Lung (tissue), 12 donors: ENCODE data around the gene ERMARD. TPM values are rescaled to one million over a fixed set of nuclear protein-coding genes. Genes with fewer than 3 reads are reported as not detected.

Source experiments
- ATAC-seq: fragments of 200-7000 bp; cut with Tn5 transposase; one replicate; pipeline ENCODE4 v1.9.1; 2020; ENCODE audit warnings: moderate number of reproducible peaks; ENCODE audit not compliant: insufficient read depth, low FRiP score
- DNase-seq, 3 donors: peaks; one replicate each; pipeline ENCODE4 v3.0.0-alpha.2; 2013 to 2017
- H3K27ac ChIP-seq, 2 donors: one replicate each; pipeline ENCODE4 v1.5.1; 2013; ENCODE audit warnings: mild to moderate bottlenecking in 2 of 2, moderate library complexity in 2 of 2, control low read depth in 1 of 2, inconsistent platforms in 1 of 2, low read depth in 1 of 2, low read length in 1 of 2
- H3K27me3 ChIP-seq, 3 donors: one replicate each; pipeline ENCODE4 v1.5.1; 2013; ENCODE audit warnings: low read length in 2 of 3; ENCODE audit not compliant: control insufficient read depth in 3 of 3, insufficient read depth in 3 of 3
- H3K36me3 ChIP-seq, 4 donors: one replicate each; pipeline ENCODE4 v1.5.1; 2013; ENCODE audit warnings: low read length in 4 of 4, mild to moderate bottlenecking in 1 of 4, moderate library complexity in 1 of 4; ENCODE audit not compliant: control insufficient read depth in 4 of 4, insufficient read depth in 4 of 4
- H3K4me1 ChIP-seq, 5 donors: one replicate each; pipeline ENCODE4 v1.5.1; 2013; ENCODE audit warnings: low read length in 5 of 5, mild to moderate bottlenecking in 2 of 5, moderate library complexity in 1 of 5; ENCODE audit not compliant: control insufficient read depth in 5 of 5, insufficient read depth in 5 of 5
- H3K4me3 ChIP-seq: one replicate; pipeline ENCODE4 v1.5.1; 2013; ENCODE audit warnings: mild to moderate bottlenecking, control low read depth, moderate library complexity
- H3K9ac ChIP-seq, 2 donors: one replicate each; pipeline ENCODE4 v1.5.1; 2013; ENCODE audit warnings: low read length in 2 of 2, control low read depth in 1 of 2; ENCODE audit not compliant: insufficient read depth in 1 of 2
- H3K9me3 ChIP-seq, 4 donors: one replicate each; pipeline ENCODE4 v1.5.1; 2013; ENCODE audit warnings: low read length in 3 of 4, mild to moderate bottlenecking in 1 of 4, moderate library complexity in 1 of 4; ENCODE audit not compliant: control insufficient read depth in 4 of 4, insufficient read depth in 3 of 4
- WGBS, 2 donors: extraction: QIAGEN DNeasy Blood & Tissue Kit; methylation state at CpG; one replicate each; pipeline ENCODE4 v1.1.7; 2013; 5-methylcytosine and 5-hydroxymethylcytosine counted together
- polyA plus RNA-seq, 2 donors: library from polyadenylated mRNA; stranded (reverse); fragments of 200-250 nt; gene quantifications; one replicate each; pipeline ENCODE4 v1.2.1, GENCODE V29; 2013
- total RNA-seq, 2 donors: library from RNA; depleted of rRNA in 1 of 2; stranded (reverse); fragments of >200 nt in 1 of 2; gene quantifications; one replicate each; pipeline ENCODE4 v1.2.1, GENCODE V29; 2014 to 2021
- TF ChIP-seq, protein P1 (sequence below): IDR thresholded peaks from 2 replicates; pipeline ENCODE4 v1.5.1; 2012; ENCODE audit warnings: mild to moderate bottlenecking; ENCODE audit errors: control extremely low read depth, extremely low read depth
- donor health status: control.
- donor health status: control.
- donor health status: Bipolar disorder and iron deficiency.
- donor health status: healthy.
- donor health status: DM: yes; HTN: yes; CAD: no.

The ERMARD gene
- total and polyA plus RNA-seq, 4 donors, result 18.7 to 55.3 (median 32.9) TPM

DNA sequence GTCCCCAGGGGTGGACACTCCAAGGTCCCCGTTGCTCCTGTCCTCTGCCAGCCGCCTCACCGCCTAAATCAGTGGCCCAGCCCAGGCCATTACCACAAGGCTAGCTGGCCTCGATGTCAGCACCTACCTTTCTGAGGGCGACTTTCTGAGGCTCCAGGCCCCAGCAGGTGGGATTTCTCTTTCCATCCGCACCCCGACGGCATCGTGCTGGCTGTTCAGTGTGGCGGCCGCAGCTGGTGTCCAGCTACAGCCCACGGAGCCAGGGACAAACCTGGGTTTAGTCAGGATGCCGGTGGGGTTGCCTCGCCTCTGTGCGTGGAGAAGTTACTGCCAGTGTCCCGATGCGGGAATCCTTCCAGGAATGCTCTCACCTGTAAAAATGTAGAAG lies 60.8 kb downstream of the ERMARD start:
- H3K27ac ChIP-seq, result no peak overlapping the region
- H3K9ac ChIP-seq, result no peak overlapping the region
- H3K36me3 ChIP-seq, result no peaks in the 10 kb centered on the region
- TF ChIP-seq, protein P1, sequence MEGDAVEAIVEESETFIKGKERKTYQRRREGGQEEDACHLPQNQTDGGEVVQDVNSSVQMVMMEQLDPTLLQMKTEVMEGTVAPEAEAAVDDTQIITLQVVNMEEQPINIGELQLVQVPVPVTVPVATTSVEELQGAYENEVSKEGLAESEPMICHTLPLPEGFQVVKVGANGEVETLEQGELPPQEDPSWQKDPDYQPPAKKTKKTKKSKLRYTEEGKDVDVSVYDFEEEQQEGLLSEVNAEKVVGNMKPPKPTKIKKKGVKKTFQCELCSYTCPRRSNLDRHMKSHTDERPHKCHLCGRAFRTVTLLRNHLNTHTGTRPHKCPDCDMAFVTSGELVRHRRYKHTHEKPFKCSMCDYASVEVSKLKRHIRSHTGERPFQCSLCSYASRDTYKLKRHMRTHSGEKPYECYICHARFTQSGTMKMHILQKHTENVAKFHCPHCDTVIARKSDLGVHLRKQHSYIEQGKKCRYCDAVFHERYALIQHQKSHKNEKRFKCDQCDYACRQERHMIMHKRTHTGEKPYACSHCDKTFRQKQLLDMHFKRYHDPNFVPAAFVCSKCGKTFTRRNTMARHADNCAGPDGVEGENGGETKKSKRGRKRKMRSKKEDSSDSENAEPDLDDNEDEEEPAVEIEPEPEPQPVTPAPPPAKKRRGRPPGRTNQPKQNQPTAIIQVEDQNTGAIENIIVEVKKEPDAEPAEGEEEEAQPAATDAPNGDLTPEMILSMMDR, result no peak
- no peak overlapping the region for H3K4me3 ChIP-seq
- no peaks in the 10 kb centered on the region for H3K9me3 ChIP-seq
- no peaks in the 10 kb centered on the region for H3K4me1 ChIP-seq
- 91 to 92% methylated on average over 17 of the region's 17 CpGs for WGBS, 2 donors
- DNase-seq (no peak), ATAC-seq (no peak)
- peaks cover 0 to 4% (median 0%) of the 10 kb centered on the region in 3 donors for H3K27me3 ChIP-seq

DNA sequence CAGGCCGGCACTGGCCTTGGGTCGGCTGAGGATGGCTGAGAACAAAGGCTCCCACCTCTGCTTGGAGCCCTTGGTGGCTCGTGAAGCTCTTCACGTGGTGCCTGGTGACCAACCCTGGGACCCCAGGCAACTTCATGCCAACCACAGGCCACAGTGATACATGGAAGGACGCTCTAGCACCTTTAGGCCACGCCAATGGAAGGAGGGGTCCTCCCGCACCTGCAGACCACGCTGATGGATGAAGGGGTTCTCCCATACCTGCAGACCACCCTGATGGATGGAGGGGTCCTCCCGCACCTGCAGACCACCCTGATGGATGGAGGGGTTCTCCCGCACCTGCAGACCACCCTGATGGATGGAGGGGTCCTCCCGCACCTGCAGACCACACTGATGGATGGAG lies 62.5 kb downstream of the ERMARD start:
- Histone ChIP-seq H3K9ac (no peak overlapping the region), H3K4me1 (no peaks in the 10 kb centered on the region), H3K27me3 (no peaks in the 10 kb centered on the region), H3K27ac (no peak overlapping the region), H3K9me3 (no peaks in the 10 kb centered on the region), H3K4me3 (no peak overlapping the region), H3K36me3 (no peaks in the 10 kb centered on the region)
- 93 to 98% methylated on average over 11 of the region's 11 CpGs for WGBS, 2 donors
- TF ChIP-seq, protein P1, result no peak
- DNase-seq (no peak), ATAC-seq (no peak)

DNA sequence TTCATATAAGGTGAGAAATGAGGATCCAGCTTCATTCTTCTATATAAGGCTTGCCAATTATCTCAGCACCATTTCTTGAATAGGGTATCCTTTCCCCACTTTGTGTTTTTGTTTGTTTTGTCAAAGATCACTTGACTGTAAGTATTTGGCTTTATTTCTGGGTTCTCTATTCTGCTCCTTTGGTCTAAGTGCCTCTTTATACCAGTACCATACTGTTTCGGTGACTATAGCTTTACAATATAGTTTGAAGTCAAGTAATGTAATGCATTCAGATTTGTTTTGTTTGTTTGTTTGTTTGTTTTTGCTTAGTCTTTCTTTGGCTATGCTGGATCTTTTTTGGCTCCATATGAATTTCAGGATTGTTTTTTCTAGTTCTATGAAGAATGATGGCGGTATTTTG lies 64.6 kb downstream of the ERMARD start:
- no peak overlapping the region for H3K4me3 ChIP-seq
- no peak for ATAC-seq
- WGBS, 2 donors, result 93% methylated on average over 2 of the region's 2 CpGs

DNA sequence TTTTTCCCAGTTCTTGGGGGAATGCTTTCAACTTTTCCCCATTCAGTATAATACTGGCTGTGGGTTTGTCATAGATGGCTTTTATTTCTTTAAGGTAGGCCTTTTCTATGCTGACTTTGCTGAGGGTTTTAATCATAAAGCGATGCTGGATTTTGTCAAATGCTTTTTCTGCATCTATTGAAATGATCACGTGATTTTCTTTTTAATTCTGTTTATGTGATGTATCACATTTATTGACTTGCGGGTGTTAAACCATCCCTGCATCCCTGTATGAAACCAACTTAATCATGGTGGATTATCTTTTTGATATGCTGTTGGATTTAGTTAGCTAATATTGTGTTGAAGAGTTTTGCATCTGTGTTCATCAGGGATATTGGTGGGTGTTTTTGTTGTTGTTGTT lies 65.6 kb downstream of the ERMARD start:
- TF ChIP-seq, protein P1, result no peak
- H3K9me3 ChIP-seq, result no peaks in the 10 kb centered on the region
- no peak for ATAC-seq
- no peak overlapping the region for H3K9ac ChIP-seq
- no peak overlapping the region for H3K27ac ChIP-seq
- H3K27me3 ChIP-seq, result no peaks in the 10 kb centered on the region
- H3K4me1 ChIP-seq, result no peaks in the 10 kb centered on the region
- no peak overlapping the region for H3K4me3 ChIP-seq
- DNase-seq, result no peak
- WGBS, 2 donors, result 74 to 77% methylated on average over 3 of the region's 3 CpGs
- H3K36me3 ChIP-seq, result no peaks in the 10 kb centered on the region

More for the DNA sequence above, 64.6 kb downstream of the ERMARD start:
- Histone ChIP-seq H3K36me3 (no peaks in the 10 kb centered on the region), H3K4me1 (no peaks in the 10 kb centered on the region), H3K9me3 (no peaks in the 10 kb centered on the region), H3K27me3 (no peaks in the 10 kb centered on the region), H3K27ac (no peak overlapping the region), H3K9ac (no peak overlapping the region)
- DNase-seq, result no peak
- TF ChIP-seq, protein P1, result no peak
